HK-2 (cell line): ENCODE measurements around the gene SH3TC1.
A peak's percentile ranks its signal among the peaks of the same experiment; 100 is the strongest.

ENCODE experiments used
- DNase-seq: peaks from one replicate; pipeline ENCODE4 v3.0.0-alpha.2; 2018; ENCODE audit not compliant: unreplicated experiment

The SH3TC1 gene

GRCh38 chr4:8180310-8181093, 18.6 kb upstream of the SH3TC1 start:
- no peak for DNase-seq

GRCh38 chr4:8181119-8181518, 18.0 kb upstream of the SH3TC1 start:
- DNase-seq, result no peak

- no peak for DNase-seq
These were observed 17.2 kb upstream of the SH3TC1 start for GRCh38 chr4:8181844-8182243.

GRCh38 chr4:8182294-8182693, 16.8 kb upstream of the SH3TC1 start:
- no peak for DNase-seq

- DNase-seq, result peak; percentile 43
These were observed 16.0 kb upstream of the SH3TC1 start for GRCh38 chr4:8182858-8183725.

GRCh38 chr4:8184061-8184460, 15.0 kb upstream of the SH3TC1 start:
- DNase-seq, result no peak

- DNase-seq, result no peak
These were observed 13.8 kb upstream of the SH3TC1 start for GRCh38 chr4:8185295-8185694.

- no peak for DNase-seq
These were observed 13.2 kb upstream of the SH3TC1 start for GRCh38 chr4:8185930-8186329.

GRCh38 chr4:8188085-8188484, 11.0 kb upstream of the SH3TC1 start:
- no peak for DNase-seq

GRCh38 chr4:8188743-8189550, 10.1 kb upstream of the SH3TC1 start:
- no peak for DNase-seq

- no peak for DNase-seq
These were observed 9.3 kb upstream of the SH3TC1 start for GRCh38 chr4:8189551-8190466.

- peak; percentile 83 for DNase-seq
These were observed 7.8 kb upstream of the SH3TC1 start for GRCh38 chr4:8191136-8191747.

- peak; percentile 35 for DNase-seq
These were observed 6.0 kb upstream of the SH3TC1 start for GRCh38 chr4:8192748-8193738.

- no peak for DNase-seq
These were observed 4.5 kb upstream of the SH3TC1 start for GRCh38 chr4:8194306-8195242.

- DNase-seq, result no peak
These were observed 3.7 kb upstream of the SH3TC1 start for GRCh38 chr4:8195431-8195830.

GRCh38 chr4:8195841-8196458, 3.1 kb upstream of the SH3TC1 start:
- DNase-seq, result no peak

- no peak for DNase-seq
These were observed 1.6 kb upstream of the SH3TC1 start for GRCh38 chr4:8197521-8197920.
